ENCODE measurements around the gene NIN.

Gene NIN

GRCh38 chr14:50830932-50831725 is at the start of gene NIN:
NIN (minus strand) TSS chr14:50831162; CDS start chr14:50822056, 9,106 bp downstream.
- FAIRE-seq = no peak

GRCh38 chr14:50875359-50876070 is 44.6 kb upstream of the NIN start:
- no peak for FAIRE-seq

GRCh38 chr14:50874757-50875156 is 43.8 kb upstream of the NIN start:
- no peak for FAIRE-seq

GRCh38 chr14:50871914-50872732 is 41.2 kb upstream of the NIN start, which contains the start of gene ABHD12B:
ABHD12B (plus strand) TSS chr14:50872053; CDS start chr14:50872175, 122 bp downstream.
- FAIRE-seq = no peak

GRCh38 chr14:50871228-50871627 is 40.3 kb upstream of the NIN start:
- no peak for FAIRE-seq

GRCh38 chr14:50865391-50866076 is 34.6 kb upstream of the NIN start:
- FAIRE-seq = no peak

GRCh38 chr14:50864946-50865345 is 34.0 kb upstream of the NIN start:
- FAIRE-seq = no peak

- no peak for FAIRE-seq
Observed at GRCh38 chr14:50864237-50864636, 33.3 kb upstream of the NIN start.

- FAIRE-seq = no peak
Observed at GRCh38 chr14:50862036-50862570, 31.1 kb upstream of the NIN start.

- no peak for FAIRE-seq
Observed at GRCh38 chr14:50860478-50861086, 29.6 kb upstream of the NIN start.

GRCh38 chr14:50859296-50859624 is 28.3 kb upstream of the NIN start:
- no peak for FAIRE-seq

- FAIRE-seq = no peak
Observed at GRCh38 chr14:50856660-50857059, 25.7 kb upstream of the NIN start.

- FAIRE-seq = no peak
Observed at GRCh38 chr14:50855558-50855957, 24.6 kb upstream of the NIN start.

- FAIRE-seq = no peak
Observed at GRCh38 chr14:50854521-50854920, 23.6 kb upstream of the NIN start.

GRCh38 chr14:50853891-50854290 is 22.9 kb upstream of the NIN start:
- no peak for FAIRE-seq

GRCh38 chr14:50846226-50846880 is 15.4 kb upstream of the NIN start:
- no peak for FAIRE-seq

GRCh38 chr14:50845166-50845565 is 14.2 kb upstream of the NIN start:
- no peak for FAIRE-seq

GRCh38 chr14:50844391-50844790 is 13.4 kb upstream of the NIN start:
- no peak for FAIRE-seq

GRCh38 chr14:50839691-50840090 is 8.7 kb upstream of the NIN start:
- no peak for FAIRE-seq

GRCh38 chr14:50839048-50839447 is 8.1 kb upstream of the NIN start:
- no peak for FAIRE-seq

GRCh38 chr14:50837850-50838470 is 7.0 kb upstream of the NIN start:
- no peak for FAIRE-seq
